ENCODE results near the gene COL15A1. TPM values are rescaled to one million over a fixed set of nuclear protein-coding genes. Genes with fewer than 3 reads are reported as not detected.

Gene COL15A1
- polyA plus RNA-seq, 1 experiment = 3.2 TPM

DNA sequence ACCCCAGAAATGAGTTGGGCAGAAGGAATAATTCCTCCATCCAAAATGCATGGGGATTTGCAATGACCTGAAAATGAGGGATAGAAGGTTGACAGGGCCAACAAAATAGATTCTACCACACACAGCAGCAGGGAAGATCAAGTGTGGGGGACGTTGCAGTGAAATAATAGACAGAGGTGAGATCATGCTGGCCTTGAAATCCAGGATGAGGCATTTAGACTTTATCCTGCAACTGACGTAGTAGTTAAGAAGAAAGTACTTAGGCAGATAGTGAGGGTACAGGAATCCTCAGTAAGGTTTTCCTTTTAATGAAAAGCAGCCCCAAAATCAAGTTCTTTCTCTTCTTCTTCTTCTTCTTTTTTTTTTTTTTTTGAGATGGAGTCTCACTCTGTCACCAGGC is 129.6 kb downstream of the COL15A1 start:
- H3K27me3 ChIP-seq (ENCODE audit: control insufficient read depth, insufficient read depth, low read length) = no peaks in the 10 kb centered on the region
- POLR2A ChIA-PET = no interaction called here
- TF ChIP-seq, protein P1, sequence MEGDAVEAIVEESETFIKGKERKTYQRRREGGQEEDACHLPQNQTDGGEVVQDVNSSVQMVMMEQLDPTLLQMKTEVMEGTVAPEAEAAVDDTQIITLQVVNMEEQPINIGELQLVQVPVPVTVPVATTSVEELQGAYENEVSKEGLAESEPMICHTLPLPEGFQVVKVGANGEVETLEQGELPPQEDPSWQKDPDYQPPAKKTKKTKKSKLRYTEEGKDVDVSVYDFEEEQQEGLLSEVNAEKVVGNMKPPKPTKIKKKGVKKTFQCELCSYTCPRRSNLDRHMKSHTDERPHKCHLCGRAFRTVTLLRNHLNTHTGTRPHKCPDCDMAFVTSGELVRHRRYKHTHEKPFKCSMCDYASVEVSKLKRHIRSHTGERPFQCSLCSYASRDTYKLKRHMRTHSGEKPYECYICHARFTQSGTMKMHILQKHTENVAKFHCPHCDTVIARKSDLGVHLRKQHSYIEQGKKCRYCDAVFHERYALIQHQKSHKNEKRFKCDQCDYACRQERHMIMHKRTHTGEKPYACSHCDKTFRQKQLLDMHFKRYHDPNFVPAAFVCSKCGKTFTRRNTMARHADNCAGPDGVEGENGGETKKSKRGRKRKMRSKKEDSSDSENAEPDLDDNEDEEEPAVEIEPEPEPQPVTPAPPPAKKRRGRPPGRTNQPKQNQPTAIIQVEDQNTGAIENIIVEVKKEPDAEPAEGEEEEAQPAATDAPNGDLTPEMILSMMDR (IDR thresholded peaks at IDR 0.05; ENCODE audit: low read depth, low read length) = no peak
- no peaks in the 10 kb centered on the region for H3K9me3 ChIP-seq (ENCODE audit: control insufficient read depth, insufficient read depth, low read length)
- CTCF ChIA-PET = no interaction called here
- H3K4me3 ChIP-seq (ENCODE audit: low read depth, low read length) = no peak overlapping the region
- DNase-seq (ENCODE audit: low read depth, low spot score) = no peak
- no peak overlapping the region for H3K27ac ChIP-seq (ENCODE audit: low read depth, low read length)

DNA sequence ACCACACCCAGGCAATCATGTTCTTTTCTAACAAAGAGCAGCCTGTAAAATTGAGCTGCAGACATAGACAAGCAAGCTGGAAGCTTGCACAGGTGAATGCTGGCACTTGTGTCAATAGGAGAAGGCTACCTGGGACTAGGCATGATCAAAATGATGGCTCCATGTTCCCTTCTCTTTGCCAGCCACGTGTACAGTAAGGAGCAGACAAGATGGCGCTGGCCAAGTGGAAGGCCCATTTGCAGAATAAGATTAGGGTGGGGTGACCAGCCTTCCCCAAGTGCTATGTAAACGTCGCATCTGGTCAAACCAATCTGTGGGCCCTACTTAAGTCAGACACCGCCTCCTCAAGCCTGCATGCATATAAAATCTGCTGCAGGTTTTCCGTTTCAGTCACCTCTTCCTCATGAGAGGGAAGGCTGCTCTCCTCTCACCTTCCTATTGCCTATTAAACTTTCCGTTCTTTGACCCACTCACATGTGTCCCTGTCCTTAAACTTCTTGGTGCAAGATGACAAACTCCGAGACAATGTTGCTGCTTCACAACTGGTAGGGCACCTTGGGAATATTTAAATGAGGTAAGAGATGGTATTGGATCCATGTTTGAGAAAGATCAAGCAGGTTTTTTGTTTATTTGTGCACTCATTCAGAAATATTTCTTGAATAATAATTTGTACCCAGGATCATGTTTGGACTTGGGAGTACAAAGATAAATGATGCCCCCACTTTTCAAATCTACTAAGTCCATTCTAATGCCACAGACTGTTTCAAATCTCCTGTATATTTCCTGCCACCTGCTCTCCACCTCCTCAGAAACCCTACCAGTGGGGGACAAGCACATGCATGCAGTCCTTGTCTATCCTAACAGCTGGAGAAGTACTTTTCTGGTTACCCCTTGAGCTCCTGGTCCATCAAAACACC is 130.5 kb downstream of the COL15A1 start:
- Histone ChIP-seq H3K27me3 (ENCODE audit: control insufficient read depth, insufficient read depth, low read length) (no peaks in the 10 kb centered on the region), H3K4me3 (ENCODE audit: low read depth, low read length) (no peak overlapping the region), H3K9me3 (ENCODE audit: control insufficient read depth, insufficient read depth, low read length) (no peaks in the 10 kb centered on the region), H3K27ac (ENCODE audit: low read depth, low read length) (no peak overlapping the region)
- TF ChIP-seq, protein P1 (IDR thresholded peaks at IDR 0.05; ENCODE audit: low read depth, low read length) = no peak
- DNase-seq (ENCODE audit: low read depth, low spot score) = no peak
- ChIA-PET POLR2A (no interaction called here), CTCF (no interaction called here)

DNA sequence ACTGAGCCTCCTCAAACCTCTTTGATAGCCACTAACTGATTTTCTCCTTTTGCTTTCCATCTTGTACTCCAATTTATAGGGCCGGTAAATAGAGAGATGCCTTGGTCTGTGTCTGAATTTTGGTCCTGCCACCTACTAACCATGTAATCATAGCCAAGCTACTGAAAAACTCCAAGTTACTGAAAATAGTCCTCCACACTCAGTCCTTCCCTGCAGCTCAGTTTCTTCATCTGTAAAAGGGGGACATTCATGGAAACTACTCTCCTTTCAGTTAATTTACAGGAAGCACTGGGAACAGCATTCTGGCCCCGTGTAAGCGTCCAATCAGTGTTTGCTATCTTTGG is 131.2 kb downstream of the COL15A1 start:
- ChIA-PET POLR2A (no interaction called here), CTCF (no interaction called here)
- no peak overlapping the region for H3K27ac ChIP-seq (ENCODE audit: low read depth, low read length)
- TF ChIP-seq, protein P1 (IDR thresholded peaks at IDR 0.05; ENCODE audit: low read depth, low read length) = no peak
- no peak overlapping the region for H3K4me3 ChIP-seq (ENCODE audit: low read depth, low read length)
- no peaks in the 10 kb centered on the region for H3K27me3 ChIP-seq (ENCODE audit: control insufficient read depth, insufficient read depth, low read length)
- no peaks in the 10 kb centered on the region for H3K9me3 ChIP-seq (ENCODE audit: control insufficient read depth, insufficient read depth, low read length)
- DNase-seq (ENCODE audit: low read depth, low spot score) = no peak

DNA sequence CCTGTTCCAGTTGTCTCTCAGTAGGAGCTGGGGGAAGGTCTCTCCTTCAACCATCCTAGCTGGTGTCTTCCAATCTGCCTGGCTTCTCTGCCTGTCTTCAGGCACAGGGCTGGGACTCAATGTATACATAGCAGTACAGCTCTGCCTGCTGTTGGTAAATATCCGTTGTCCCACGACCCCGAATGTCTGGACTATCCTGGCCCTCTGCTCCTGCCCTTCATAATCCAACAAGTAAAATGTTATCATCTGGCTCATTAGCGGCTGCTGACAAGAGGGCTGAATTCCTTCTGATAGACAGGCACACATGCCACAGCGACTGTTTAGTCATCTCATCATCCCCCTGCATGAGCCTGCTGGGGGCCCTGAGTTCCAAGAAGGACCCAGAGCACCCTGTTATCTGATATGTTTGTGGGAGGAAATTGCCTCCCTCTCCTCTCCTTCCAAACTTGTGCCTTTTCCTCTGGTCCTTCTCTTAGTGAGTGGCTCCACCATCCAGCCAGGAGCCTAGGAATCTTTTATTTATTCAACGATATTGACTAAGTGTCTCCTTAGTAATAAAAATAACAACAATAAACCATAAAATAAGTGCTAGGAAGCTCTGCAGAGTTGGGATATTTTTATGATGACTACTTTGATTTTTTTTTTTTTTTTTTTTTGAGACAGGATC is 131.7 kb downstream of the COL15A1 start:
- H3K9me3 ChIP-seq (ENCODE audit: control insufficient read depth, insufficient read depth, low read length) = no peaks in the 10 kb centered on the region
- ChIA-PET CTCF (interaction anchor here (0.6 kb wide), 1 partner anchor 42 kb away, joined by 3 read pairs; no protein-coding TSS in a partner anchor), POLR2A (no interaction called here)
- no peak overlapping the region for H3K27ac ChIP-seq (ENCODE audit: low read depth, low read length)
- no peak for DNase-seq (ENCODE audit: low read depth, low spot score)
- TF ChIP-seq, protein P1 (IDR thresholded peaks at IDR 0.05; ENCODE audit: low read depth, low read length) = no peak
- H3K4me3 ChIP-seq (ENCODE audit: low read depth, low read length) = no peak overlapping the region
- H3K27me3 ChIP-seq (ENCODE audit: control insufficient read depth, insufficient read depth, low read length) = no peaks in the 10 kb centered on the region

DNA sequence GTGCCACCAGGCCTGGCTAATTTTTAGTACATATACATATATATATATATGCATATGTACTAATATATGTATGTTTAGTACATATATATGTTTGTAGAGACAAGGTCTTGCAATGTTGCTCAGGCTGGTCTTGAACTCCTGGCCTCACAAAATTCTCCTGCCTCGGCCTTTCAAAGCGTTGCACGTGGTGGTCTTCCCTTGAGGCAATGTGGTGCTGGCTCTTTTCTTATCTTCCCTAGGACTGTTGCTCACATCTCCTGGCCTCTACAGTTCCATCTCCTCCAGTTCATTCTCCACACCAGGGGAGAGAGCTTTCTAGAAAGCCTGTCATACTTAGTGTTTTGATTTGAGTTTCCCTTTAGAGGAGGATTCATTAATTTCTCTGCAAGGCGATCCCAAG is 132.3 kb downstream of the COL15A1 start:
- DNase-seq (ENCODE audit: low read depth, low spot score) = no peak
- Histone ChIP-seq H3K9me3 (ENCODE audit: control insufficient read depth, insufficient read depth, low read length) (no peaks in the 10 kb centered on the region), H3K27ac (ENCODE audit: low read depth, low read length) (no peak overlapping the region), H3K4me3 (ENCODE audit: low read depth, low read length) (no peak overlapping the region), H3K27me3 (ENCODE audit: control insufficient read depth, insufficient read depth, low read length) (no peaks in the 10 kb centered on the region)
- POLR2A ChIA-PET = no interaction called here
- TF ChIP-seq, protein P1 (IDR thresholded peaks at IDR 0.05; ENCODE audit: low read depth, low read length) = no peak
- CTCF ChIA-PET = interaction anchor here (0.7 kb wide), 1 partner anchor 216 kb away, joined by 3 read pairs; no protein-coding TSS in a partner anchor

Data from AG04450 (cell line).